Vagina (tissue), 2 donors: ENCODE data around the gene CGB3.

Source experiments
- POLR2A ChIP-seq, 2 donors: fragments of 450-650 bp; IDR thresholded peaks; one replicate each; pipeline ENCODE4 v1.6.1; 2017; ENCODE audit warnings: antibody characterized with exemption in 2 of 2, mild to moderate bottlenecking in 2 of 2, moderate library complexity in 2 of 2
- POLR2AphosphoS5 ChIP-seq, 2 donors: sonication (generic); formaldehyde crosslinking; IDR thresholded peaks; one replicate each; pipeline ENCODE4 v1.9.0; 2017; ENCODE audit warnings: antibody characterized with exemption in 2 of 2, mild to moderate bottlenecking in 2 of 2, low read depth in 1 of 2; ENCODE audit not compliant: insufficient read depth in 1 of 2
- TF ChIP-seq, protein P1 (sequence below), 3 experiments: fragments of 450-650 bp in 2 of 3; fragments of 200-600 bp in 1 of 3; sonication (generic) in 1 of 3; IDR thresholded peaks; one replicate each; pipeline ENCODE4 v1.5.1; 2017 to 2019; ENCODE audit warnings: antibody characterized with exemption in 3 of 3, mild to moderate bottlenecking in 2 of 3, moderate library complexity in 2 of 3

DNA sequence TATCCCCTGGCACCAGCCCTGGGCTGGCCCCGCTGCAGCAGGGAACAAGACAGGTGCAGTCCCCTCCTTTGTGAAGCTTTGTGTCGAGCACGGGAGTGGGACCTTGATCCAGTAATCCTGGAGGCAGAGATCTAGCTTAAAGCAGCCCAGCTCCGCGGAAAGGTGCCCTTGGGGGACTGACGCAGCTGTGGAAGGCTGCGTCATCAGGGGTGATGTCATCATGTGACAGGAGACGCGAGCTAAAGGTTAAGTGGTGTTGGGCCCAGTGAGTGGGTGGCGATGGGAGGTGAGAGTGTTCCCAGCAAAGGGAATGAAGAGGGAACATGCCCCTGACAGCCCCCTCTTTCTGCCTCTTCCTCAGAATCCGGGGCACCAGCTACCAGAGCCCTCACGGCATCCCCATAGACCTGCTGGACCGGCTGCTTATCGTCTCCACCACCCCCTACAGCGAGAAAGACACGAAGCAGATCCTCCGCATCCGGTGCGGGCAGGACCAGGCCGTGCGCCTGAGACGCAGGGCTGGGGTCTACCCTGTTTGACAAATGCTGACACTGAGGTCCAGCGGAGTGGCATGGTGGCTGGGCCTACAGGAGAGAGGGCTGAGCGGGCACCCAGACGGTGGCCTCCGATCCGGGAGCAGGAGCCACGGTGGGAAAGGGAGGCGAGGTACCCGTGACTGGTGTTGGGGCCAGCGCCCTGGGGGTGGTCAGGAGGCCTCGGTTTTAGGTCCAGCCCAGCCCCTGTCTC is 9.8 kb downstream of the CGB3 start:
- TF ChIP-seq POLR2A (IDR thresholded peaks at IDR 0.05) (no peak), POLR2AphosphoS5 (IDR thresholded peaks at IDR 0.05; ENCODE audit: insufficient read depth in 1 of 2, low read depth in 1 of 2) (no peak)
- TF ChIP-seq, protein P1, sequence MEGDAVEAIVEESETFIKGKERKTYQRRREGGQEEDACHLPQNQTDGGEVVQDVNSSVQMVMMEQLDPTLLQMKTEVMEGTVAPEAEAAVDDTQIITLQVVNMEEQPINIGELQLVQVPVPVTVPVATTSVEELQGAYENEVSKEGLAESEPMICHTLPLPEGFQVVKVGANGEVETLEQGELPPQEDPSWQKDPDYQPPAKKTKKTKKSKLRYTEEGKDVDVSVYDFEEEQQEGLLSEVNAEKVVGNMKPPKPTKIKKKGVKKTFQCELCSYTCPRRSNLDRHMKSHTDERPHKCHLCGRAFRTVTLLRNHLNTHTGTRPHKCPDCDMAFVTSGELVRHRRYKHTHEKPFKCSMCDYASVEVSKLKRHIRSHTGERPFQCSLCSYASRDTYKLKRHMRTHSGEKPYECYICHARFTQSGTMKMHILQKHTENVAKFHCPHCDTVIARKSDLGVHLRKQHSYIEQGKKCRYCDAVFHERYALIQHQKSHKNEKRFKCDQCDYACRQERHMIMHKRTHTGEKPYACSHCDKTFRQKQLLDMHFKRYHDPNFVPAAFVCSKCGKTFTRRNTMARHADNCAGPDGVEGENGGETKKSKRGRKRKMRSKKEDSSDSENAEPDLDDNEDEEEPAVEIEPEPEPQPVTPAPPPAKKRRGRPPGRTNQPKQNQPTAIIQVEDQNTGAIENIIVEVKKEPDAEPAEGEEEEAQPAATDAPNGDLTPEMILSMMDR (IDR thresholded peaks at IDR 0.05) = no peak
